Skin of body (tissue), 2 donors: Measurements from ENCODE around the gene SLC25A51. TPM values are rescaled to one million over a fixed set of nuclear protein-coding genes. Genes with fewer than 3 reads are reported as not detected.
A peak's percentile ranks its signal among the peaks of the same experiment; 100 is the strongest.
"Not testable (repeated sequence)": the region's sequence is repeated elsewhere in the genome, so short reads cannot be mapped to it uniquely, and the experiment has no call there.

Source experiments
- DNase-seq: peaks from one replicate; lab custom pipeline; 2025; lab: John Stamatoyannopoulos, UW
- total RNA-seq: library from RNA; depleted of rRNA; stranded (reverse); fragments of >200 nt; gene quantifications from one replicate; pipeline ENCODE4 v1.2.3, GENCODE V29; 2014

The SLC25A51 gene
- total RNA-seq, 1 donor from 2014 or later = 31.1 TPM

DNA sequence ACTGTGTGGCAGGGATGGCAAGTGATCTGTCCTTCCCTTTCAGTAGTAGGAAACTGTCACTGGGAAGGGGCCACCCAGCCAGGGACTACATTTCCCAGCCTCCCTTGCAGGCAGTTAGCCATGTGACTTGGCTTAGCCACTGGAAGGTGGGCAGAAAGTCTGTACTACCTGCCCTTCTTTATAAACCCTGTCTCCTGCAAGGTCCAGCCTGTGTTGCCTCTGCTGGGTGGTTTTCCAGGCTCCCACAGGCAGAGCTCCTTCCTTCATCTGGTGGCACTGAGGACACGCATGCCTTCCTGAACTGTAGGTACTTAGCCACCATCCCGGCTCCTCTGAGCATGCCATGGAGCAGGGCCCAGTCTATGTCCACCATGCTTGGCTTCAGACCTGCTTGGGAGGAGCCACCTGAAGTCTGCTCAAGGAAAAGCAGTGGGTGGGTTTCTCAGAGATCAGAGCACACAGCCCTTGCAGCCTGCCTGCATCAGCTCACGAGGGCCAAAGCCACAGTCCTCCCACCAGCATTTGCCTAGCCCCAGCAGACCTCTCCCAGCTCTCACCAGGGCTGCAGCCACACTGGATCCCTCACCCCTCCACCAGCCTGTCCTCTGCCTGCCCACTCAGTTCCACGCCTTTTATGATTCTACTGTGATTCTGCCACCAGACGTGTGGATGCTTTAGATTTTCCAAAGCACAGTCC lies 16.7 kb upstream of the SLC25A51 start:
- DNase-seq = no peak

DNA sequence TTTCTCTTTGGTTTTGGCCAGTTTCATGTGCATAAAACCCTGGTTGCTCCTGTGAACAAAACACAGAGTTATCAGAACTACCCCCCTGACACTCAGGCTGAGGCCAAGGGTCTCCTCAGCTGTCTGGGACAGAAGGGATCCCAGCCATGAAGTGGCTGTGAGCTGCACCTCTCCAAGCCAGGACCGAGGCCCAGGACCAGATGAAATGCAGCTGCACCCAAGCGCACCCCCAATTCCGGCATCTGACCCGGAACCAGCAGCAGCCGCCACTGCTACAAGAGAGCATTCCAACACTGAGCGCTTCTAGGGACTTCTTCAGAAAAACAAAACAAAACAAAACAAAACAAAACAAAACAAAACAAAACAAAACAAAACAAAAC lies 16.0 kb upstream of the SLC25A51 start:
- DNase-seq = no peak

DNA sequence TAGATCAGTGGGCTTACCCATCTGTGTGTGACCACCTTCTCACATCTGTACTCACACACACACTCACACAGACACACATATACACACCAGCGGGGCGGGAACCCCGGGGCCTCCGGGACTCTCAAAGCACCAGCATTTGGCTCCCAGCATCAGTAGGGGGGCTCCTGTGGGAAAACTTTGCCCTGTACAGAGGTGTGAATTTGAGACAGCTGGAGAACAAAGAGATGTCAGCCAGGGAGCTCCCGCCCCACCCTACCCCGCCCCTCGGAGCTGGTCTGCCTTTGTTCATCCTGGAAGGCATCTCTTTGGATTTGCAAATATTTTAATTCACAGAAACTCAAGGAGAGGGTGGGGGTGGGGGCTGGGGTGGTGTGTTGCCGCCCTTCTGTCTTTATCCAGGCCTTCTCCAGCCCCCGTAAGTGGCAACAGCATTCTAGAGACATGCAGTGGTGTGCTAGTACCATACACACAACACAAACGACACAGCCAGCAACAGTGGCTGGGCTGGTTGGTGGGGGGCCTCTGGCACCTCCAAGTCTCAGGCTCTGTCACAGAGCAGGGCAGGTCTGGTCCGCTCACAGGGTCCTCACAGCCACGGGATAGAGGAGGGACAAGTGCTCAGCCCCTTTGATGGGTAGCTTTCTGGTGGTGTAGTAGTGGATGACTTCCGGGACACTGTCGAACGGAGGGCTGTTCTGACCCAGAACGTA lies 15.5 kb upstream of the SLC25A51 start:
- DNase-seq = no peak

GRCh38 chr9:37918665-37919170 lies 14.8 kb upstream of the SLC25A51 start:
- no peak for DNase-seq

DNA sequence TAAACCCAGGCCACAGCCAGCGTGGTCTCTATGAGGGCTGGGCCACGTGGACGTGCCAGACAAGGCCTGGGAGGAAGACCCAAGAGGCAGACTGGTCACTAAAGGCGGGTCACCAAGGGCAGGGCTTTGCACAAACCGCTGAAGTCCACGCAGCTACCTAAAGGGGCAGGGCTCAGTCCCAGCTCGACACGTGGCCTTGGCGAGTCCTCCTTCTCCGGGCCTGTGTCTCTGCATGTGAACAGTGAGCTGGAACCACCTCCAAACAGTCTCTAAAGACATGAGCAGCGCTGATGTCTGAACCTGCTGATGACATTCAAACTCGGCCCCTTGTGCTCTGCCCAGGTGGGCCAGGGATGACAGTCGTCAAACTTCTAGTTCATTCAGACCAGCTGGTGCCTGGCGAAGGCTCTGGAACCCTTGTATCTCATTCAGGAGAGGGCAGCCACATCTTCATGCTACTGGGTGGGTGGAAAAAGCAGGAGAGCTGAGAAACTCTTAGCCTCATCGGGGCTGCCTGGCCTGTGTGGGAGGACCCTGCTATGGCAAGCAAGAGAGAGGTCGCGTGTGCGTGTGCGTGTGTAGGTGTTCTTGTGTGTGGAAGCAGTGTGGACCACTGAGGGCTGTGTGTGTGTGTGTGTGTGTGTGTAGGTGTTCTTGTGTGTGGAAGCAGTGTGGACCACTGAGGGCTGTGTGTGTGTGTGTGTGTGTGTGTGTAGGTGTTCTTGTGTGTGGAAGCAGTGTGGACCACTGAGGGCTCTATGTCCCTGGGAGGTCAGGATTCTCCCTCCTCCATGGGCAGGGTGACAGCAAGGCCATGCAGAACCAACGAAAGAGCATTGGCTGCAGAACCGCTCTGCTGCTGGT lies 14.1 kb upstream of the SLC25A51 start:
- DNase-seq = no peak

GRCh38 chr9:37917313-37917731 lies 13.4 kb upstream of the SLC25A51 start:
- DNase-seq = no peak

GRCh38 chr9:37916471-37917312 lies 12.8 kb upstream of the SLC25A51 start:
- DNase-seq = peak; percentile 13

DNA sequence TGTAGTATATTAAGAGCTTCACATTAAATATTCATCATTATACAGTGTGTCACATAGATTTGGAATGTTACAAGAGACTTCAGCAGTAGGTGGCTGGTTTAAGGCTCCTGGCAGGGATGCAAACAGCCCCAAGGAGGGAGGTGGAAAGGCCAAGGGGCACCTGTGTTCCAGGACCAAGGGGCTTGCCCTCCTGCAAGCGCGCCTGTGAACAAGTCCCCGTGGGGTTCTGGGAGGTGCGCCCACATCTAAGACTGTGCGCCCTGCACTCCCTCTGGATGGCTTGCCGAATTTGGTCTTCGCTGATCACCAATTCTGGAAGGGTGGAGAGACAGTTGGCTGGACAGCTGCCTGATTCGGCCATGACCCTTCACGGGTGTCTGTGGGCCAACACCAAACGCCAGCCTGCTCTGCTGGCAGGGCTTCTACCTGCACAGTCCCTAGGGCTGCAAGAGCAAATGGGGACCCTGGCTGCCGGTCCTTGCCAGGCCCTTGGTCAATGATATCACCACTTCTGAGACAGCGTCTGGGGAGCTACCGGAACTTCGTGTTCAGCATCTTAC lies 12.1 kb upstream of the SLC25A51 start:
- no peak for DNase-seq

- DNase-seq = no peak
Observed at GRCh38 chr9:37914701-37915358, 10.9 kb upstream of the SLC25A51 start.

- DNase-seq = no peak
Observed at GRCh38 chr9:37914154-37914551, 10.2 kb upstream of the SLC25A51 start.

DNA sequence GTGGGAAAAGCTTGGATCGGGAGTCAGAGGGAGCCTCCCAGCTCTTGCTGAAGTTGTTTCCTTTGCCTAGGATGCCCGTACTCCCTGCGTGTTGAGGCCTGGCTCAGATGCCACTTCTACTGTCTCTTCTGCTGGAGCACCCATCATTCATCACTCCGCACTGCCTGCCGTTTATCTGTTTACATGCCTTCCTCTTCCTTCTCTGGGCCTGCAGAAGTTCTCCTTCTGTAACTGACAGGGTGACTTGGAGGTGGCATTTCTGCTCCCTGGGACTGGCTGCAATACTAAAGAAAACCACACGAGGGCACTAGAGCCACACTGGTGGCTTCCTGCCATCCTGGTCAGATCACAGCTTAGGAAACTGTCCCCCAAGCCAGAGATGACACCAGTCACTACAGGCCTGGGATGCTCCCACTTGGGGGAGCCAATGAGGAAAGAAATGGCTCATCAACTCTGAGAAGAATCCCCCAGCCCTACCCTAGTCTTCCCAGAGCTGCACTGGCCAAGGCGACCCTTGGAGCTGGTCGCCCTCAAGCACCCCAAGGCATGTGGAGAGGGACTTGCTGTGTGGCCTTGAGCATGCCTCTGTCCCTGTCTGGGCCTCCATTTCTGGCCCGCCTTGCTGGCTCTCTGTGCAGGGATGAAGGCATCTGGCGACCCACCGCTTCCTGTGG lies 9.7 kb upstream of the SLC25A51 start:
- peak; percentile 89 for DNase-seq

DNA sequence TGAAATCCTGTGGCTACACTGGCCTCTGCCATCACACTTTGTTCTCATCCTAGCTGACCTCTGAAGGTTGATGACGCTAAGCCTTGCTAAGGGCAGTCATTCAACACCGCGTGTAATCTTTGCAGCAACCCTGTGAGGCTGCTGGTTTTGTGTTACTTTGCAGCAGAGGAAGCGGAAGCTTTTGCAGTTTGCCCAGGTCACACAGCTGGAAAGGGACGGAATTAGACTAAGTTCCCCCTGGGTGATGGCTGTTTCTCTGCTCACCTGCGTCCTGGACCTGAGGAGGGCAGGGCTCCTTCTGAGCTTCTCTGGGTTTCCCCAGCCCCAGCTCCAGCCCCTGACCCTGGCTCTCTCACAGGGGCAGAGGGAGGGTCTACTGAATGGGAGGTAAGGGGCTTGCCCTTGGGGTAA lies 7.3 kb upstream of the SLC25A51 start:
- no peak for DNase-seq

- no peak for DNase-seq
Observed at GRCh38 chr9:37910271-37910670, 6.3 kb upstream of the SLC25A51 start.

DNA sequence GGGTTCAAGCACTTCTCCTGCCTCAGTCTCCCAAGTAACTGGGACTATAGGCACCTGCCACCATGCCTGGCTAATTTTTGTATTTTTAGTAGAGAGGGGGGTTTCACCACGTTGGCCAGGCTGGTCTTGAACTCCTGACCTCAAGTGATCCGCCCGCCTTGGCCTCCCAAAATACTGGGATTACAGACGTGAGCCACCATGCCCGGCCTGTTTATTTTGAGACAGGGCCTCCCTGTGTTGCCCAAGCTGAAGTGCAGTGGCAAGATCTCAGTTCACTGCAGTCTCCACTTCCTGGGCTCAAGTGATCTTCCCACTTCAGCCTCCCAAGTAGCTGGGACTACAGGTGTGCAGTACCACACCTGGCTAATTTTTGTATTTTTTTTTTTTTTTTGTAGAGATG lies 5.9 kb upstream of the SLC25A51 start:
- not testable (repeated sequence) for DNase-seq

DNA sequence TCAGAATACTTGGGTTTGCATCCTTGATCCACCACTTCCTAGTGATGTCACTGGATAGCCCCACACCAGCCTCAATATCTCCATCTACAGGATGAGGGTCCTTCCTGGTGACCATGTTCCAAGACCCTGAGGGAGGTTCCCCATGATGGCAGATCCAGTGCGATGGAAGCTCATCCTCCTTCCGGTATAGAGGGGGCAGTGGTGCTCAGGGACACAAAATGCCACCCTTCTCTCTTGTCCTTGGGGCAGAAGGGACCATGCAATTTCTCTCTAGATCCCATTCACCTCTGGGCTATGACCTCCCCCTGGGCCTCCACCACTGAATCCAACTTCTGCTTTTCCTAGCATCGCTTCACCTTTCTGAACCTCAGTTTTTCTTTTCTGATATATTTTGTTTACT lies 5.4 kb upstream of the SLC25A51 start:
- DNase-seq = no peak

- DNase-seq = no peak
Observed at GRCh38 chr9:37908698-37909186, 4.8 kb upstream of the SLC25A51 start.

DNA sequence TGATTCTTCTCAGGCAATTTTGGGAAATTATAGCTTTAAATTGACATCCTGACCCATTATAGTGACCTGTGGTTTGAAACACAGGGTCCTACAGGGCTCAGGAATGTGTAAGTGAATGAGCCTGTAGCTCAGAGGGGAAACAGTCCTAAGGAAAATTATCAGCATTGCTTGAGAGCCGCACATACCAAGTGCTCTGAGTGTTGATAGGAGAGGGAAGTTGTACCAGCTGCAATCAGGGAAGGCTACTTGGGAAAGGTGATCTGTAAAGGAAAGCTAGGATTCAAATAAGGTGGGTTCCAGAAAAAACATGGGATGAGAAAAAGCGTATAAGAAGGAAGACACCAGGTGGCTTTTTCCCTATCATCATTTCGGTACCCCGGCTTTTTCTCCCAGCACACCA lies 4.4 kb upstream of the SLC25A51 start:
- DNase-seq = no peak

DNA sequence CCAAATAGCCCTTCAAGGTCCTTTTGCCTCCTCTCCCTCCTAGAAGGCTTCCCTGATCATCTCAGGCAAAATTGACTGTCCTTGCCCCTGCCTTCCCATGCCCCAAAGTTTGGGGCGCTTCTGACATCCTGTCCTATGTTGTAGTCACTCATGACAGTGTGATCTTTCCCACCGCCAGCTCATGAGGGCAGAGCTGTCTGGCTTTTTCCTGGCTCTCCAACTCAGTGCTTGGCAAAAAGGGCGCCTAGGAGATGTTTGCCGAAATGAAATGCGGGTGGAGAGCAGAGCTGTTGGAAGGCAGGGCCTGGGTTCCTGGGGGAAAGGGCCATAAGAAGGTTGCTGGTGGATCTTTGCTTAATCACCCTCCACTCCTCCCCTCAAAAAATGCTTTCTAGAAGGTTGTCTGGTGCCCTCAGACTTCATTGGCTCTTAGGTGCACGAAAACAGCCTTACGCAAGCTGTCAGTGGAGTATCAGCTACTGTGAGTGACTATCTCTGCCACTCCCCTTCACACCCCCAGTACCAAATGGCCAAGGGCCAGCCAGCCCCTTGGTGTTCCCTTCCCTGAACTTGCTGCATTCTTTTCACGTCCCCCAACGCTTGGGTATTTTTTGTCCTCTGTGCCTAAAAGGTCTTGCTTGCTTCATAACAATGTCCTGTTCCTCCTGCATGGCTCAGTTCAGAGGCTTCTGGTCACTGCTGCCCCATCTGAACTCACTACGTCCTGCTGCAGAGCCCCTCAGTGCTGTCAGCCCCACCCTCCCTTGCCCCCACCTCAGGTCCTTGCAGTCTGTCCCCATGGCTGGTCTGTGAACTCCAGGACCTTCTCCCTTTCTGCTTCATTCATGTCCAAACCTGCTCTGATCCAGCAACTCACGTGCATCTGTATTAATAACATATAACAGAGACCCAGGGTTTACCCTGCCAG lies 2.6 kb upstream of the SLC25A51 start:
- no peak for DNase-seq
